ENCODE measurements around the gene PRKCSH. TPM values are rescaled to one million over a fixed set of nuclear protein-coding genes. Genes with fewer than 3 reads are reported as not detected.
"Not testable (repeated sequence)": the region's sequence is repeated elsewhere in the genome, so short reads cannot be mapped to it uniquely, and the experiment has no call there.

The PRKCSH gene
- total RNA-seq, 1 donor from 2014 or later: 190 TPM

DNA sequence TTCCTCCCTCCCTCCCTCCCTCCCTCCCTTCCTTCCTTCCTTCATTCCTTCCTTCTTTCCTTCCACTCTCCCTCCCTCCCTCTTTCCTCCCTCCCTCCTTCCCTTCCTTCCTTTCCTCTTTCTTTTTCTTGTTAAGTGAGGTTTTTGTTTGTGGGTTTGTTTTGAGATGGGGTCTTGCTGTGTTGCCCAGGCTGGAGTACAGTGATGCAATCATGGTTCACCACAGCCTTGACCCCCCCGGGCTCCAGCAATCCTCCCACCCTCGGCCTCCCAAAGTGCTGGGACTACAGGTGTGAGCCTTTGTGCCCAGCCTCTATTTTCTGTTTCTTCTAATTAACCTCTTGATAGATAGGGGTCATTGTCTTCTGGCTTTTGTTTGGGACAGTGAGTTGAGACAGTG is 26.0 kb downstream of the PRKCSH start:
- ATAC-seq: no peak
- no peak for DNase-seq (ENCODE audit: low spot score)
- intact Hi-C loops (cut with DNase I): no loop called here

DNA sequence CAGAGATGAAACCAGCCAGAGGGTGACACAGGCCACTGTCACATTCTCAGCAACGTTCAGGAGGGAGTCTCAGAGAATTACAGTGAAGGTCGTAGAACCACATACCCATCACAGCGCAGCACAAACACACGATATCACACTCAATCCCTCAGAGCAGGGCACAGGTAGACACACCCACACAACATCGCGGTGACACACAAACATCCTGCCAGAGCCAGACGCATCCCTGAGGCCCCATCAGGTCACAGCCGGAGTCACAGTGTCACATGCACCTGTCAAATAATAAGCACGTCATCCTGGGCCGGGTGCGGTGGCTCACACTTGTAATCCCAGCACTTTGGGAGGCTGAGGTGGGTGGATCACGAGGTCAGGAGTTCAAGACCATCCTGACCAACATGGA is 28.0 kb downstream of the PRKCSH start:
- DNase-seq (ENCODE audit: low spot score) (no peak), ATAC-seq (no peak)
- intact Hi-C loops (cut with DNase I): no loop called here

DNA sequence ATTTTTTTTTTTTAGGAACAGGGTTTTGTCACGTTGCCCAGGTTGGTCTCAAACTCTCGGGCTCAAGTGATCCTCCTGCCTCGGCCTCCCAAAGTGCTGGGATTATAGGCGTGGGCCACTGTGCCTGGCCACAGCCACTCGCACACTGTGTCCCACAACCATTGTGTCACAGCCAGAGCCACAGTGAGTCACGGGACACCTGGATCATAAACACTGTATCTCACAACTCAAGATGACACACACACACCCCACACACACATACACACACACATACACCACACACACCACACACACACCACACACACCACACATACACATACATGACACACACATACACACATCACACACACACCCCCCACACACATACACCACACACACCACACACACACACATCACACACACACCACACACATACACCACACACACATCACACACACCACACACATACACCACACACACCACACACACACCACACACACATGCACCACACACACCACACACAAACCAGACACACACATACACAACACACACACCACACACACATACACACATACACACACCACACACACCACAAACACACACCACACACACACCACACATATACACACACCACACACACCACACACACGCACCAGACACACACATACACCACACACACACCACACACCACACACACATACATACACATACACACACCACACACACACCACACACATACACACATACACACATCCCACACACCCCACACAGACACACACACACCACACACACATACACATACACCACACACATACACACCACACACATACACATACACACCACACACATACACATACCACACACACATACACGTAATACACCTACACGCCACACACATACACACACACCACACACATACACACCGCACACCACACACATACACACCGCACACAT is 29.2 kb downstream of the PRKCSH start:
- no peak for DNase-seq (ENCODE audit: low spot score)
- intact Hi-C loops (cut with DNase I): no loop called here
- ATAC-seq: no peak

DNA sequence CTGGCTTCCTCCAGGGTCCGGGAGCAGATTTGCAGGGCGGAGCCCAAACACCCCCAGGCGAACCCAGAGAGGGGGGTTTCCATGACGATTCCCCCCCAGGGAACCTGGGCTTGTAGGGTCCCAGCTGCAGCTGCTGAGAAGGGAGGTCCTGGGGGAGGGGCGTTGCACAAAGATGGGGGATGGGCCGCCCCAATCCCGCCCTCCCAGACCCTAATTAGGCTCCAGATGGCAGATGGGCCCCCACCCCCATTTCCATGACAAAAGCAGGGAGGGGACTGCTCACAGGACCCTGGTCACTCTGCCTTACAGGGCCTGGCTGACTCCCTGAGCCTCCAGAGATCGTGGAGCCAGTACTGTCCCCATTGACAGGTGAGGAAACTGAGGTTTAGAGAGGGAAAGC is 30.2 kb downstream of the PRKCSH start:
- ATAC-seq: no peak
- intact Hi-C loops (cut with DNase I): no loop called here
- DNase-seq (ENCODE audit: low spot score): no peak

DNA sequence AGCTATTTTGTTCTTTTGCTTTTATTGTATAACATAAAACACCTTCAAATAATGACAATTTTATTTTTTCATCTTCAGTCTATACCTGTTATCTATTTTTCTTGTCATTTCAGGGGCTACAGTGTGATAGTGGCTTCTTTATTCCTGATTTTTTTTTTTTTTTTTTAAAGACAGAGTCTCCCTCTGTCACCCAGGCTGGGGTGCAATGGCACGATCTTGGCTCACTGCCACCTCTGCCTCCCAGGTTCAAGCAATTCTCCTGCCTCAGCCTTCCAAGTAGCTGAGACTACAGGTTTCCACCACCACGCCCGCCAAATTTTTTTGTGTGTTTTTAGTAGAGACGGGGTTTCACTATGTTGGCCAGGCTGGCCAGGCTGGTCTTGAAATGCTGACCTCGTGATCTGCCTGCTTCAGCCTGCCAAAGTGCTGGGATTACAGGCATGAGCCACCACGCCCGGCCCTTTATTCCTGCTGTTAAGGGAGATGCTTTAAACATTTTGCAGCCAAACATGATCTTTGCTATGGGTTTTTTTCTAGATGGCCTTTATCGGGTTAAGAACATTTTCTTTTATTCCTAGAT is 32.9 kb downstream of the PRKCSH start:
- DNase-seq (ENCODE audit: low spot score); intact Hi-C loops (cut with DNase I); ATAC-seq: not testable (repeated sequence)

DNA sequence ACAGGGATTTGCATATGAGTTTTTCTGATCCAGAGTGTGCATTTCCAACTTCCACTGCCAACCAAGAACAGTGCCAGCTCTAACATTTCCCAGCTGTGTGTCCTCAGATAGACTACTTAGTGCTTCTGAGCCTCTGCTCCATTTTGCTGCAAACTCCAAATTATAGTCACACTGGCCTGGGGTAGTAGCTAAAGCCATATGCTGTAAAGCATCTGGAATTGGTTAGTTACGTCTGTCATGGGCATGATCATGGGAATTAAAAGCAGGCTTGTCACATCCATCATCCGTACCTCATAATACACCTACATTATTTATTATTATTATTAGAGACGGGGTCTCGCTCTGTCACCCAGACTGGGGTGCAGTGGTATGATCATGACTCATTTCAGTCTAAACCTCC is 38.3 kb downstream of the PRKCSH start:
- intact Hi-C loops (cut with DNase I): no loop called here
- ATAC-seq (no peak), DNase-seq (ENCODE audit: low spot score) (no peak)

DNA sequence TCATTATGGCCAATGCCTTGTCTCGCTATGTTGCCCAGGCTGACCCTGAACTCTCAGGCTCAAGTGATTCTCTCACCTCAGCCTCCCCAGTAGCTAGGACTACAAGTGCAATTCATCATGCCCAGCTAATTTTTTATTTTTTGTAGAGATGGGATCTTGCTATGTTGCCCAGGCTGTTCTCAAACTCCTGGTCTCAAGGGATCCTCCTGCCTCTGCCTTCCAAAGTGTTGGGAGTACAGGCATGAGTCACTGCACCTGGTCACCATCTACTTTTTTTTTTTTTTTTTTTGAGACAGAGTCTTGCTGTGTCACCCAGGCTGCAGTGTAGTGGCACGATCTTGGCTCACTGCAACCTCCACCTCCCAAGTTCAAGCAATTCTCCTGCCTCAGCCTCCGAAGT is 39.9 kb downstream of the PRKCSH start:
- ATAC-seq; intact Hi-C loops (cut with DNase I); DNase-seq (ENCODE audit: low spot score): not testable (repeated sequence)

DNA sequence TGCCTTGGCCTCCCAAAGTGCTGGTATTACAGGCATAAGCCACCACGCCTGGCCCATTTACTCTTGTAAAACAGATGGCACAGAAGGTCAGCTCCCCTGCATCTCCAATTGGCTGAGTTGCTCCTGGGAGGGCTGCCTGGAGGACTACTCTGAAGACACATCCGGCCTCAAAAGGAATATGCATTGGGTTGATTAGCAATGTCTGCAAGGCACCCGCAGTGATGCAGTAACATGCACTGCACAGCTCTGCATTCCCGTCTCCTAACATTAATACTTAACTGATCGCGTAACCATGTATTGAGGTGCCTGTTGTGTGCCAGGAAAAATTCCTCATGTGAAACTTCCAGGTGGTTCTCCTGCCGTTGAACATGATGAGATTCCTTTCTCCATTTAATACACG is 40.4 kb downstream of the PRKCSH start:
- no peak for DNase-seq (ENCODE audit: low spot score)
- intact Hi-C loops (cut with DNase I): no loop called here
- ATAC-seq: no peak

DNA sequence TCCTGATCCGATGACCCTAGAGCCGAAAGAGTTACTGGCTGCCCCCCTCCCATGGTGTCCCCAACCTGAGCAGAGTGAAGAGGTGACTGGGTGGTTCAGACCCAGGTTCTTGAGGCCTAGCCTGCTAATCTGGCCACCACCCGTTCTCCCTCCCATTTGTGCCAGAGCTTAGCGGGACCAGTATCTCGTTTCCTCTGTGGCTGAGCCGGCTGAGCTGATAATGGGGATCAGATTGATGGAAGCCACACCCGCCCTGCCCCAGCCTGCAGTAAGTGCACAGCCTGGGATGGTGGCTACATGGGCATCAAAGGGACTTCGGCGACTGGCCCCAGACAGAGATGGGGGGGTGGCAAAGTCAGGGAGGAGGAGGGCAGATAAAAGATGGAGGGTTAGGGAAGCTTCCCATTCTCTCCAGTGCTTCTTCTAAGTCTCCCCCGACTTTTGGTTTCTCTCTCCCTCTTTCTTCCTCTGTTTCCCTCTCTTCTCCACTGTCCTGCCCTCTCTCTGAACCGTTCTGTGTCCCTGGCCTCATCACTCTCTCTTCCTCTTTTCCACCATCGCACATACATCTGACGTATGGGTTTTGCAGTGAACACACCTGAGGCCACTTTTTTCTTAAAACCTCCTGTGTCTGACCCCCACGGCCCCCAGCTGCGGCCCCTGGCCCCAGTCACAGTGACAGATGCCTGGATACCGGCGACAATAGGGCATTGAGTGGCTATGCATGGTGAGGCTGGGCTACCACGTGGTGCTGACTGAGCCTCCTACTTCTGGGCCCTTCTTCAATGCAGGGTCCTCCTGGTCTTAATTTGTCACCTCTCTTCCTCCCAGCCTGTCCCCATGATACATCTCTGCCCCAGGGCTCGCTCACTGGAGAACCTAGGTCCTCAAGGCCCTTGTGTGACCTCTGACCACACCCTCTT is 43.0 kb downstream of the PRKCSH start:
- no peak for ATAC-seq
- no peak for DNase-seq (ENCODE audit: low spot score)
- intact Hi-C loops (cut with DNase I): no loop called here

DNA sequence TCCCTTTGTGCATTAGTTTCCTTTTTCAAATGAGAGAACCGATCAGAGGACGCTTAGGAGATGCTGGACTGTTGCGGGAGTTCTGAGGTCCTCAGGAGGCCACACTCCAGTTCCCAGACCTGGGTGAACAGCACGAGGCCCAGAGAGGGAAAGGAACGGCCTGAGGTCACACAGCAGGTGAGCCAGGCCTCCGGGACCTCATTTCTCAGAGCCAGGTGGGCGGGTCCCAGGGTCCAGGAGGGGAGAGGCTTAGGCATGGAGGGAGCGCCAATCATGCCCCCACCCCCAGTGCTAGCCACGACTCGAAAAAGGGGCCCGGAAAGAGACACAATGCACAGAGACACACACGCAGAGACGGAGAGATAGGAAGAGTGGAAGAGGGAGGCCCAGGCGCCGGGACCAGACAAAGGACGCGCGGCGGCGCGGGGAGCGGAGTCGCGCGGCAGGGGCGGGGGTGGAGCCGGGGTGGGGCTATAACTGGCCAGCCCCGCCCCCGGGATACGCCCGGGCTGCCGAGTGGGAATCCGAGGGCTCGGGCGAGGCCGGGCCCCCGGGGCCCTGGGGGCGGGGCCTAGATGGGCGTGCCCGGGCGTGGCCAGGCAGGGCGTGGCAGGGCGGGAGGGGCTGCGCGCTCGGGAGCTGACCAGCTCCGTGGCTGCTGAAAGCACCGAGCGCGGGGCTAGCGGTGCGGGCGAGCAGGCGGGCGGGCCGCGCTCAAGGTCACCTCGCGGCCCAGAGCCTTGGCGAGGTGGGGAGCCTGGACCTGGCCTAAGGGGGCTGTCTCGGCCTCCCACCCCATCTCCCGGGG is 43.9 kb downstream of the PRKCSH start:
- intact Hi-C loops (cut with DNase I): no loop called here
- DNase-seq (ENCODE audit: low spot score) (no peak), ATAC-seq (no peak)

DNA sequence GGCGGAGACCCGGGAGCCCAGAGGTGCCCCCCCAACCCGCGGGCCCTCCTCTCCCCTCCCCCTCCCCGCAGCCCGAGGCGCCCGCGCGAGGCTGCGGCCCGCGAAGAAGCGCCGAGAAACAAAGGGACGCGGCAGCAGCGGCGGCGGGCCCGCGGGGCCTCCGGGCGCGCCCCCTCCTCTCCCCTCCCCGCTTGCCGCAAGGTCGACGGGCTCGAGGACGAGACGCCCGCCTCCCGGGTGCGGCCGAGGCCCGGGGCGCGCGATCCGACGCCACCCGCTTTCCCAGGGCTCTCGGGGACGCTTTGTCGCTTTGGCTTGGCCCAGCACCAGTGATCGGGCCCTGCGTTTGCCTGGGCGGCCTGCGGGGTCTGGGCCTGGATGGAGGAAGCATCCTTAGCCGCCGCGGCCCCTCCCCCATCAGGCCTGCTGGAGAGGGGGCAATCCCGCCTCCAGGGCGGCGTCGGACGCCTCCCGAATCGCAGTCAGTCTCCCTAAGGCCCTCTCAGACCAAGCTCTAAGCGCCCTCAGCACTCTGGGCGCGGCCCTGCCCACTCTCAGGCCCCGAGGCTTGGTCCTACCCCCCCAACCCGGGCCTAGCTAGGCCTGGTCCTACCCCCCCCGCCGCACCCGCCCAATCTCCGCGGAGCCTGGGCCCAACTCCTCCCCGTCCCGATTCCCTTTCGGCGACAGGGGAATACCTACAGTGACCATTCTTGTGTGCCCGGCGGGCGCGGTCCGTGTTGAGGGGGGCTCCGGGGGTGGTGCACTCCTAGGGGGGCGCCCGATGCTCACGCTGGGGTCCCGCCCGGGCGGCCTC is 44.7 kb downstream of the PRKCSH start:
- no peak for DNase-seq (ENCODE audit: low spot score)
- no peak for ATAC-seq
- intact Hi-C loops (cut with DNase I): no loop called here

DNA sequence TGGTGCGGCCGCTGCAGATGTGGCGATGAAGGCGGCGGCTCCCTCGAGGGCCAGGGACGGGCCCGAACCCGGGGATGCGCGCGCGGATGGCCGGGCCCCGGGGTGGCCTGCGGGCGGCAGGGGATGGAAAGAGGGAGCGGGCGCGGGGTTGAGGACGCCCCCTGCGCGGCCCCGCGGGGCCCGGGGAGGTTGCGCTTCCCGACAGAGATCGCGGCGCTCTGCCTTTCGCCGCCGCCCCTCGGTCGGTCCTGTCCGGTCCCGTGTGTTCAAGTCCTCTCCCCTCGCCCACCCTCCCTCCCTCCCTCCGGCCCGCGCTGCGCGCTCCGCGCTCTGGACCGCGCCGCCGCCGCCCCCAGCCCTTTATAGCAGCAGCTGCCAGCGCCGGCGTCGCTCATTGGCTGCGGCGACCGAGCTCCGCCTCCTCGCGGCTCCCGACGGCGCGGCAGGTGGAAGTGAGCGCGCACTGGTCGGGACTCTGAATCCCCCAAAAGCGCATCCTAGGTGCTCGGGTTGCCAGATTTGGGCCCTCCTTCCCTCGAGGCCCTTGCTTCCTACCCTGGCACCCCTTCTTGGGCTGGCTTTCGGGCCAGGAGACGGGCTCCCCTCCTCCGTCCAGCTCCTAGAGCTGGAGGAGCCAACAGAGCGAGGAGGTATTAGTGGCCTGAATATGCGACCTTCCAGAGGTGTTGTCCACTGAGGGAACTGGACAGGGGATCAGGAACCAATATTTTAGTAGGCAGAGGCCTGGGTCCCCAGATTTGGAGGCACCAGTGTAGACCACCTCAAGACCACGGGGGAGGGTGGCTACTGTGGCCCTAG is 45.5 kb downstream of the PRKCSH start, which contains the start of gene ELAVL3:
Gene ELAVL3 (minus strand): TSS at position 332 of the 819 bp plus-strand sequence. CDS start 438 bp downstream, outside the sequence.
- ATAC-seq: no peak
- no peak for DNase-seq (ENCODE audit: low spot score)
- intact Hi-C loops (cut with DNase I): no loop called here

DNA sequence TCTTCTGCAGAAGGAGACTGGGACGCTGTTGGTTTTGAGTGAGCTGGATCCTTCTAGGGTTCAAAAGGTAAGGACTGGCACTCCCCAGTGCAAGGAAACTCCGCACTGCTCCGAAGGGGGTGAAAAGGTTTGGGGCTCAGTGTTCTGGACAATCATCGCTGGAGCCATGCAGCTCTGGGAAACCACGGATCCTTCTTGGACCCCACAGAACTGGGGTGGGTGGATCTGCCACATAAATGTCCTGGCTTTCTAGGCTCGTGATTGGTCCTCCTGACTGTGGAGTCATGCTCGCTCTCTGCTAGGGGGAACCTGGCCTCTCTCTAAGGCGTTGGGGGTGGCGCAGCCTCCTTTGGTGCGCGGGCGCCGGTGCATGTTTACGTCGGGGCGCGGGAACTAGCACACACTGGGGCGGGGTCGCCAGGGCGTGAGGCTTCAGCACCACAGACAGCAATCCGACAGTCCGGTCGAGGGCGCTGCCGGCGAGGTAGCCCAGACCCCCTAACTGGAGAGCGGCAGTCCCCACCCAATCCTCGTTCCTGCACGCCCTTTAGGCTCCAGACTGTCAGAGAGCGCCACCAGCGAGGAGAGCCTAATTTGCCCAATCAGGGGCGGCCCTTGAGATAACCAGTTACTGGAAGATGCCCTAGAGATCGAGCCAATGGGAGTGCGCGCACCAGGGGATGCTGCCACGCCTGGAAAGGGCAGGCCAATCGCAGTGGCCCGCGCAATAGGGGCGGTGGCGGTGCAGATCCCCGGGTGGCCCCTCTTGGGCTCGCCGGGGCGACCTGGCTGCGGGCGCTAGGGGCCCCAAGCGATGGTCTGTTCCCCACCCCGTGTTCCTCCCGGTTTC is 46.3 kb downstream of the PRKCSH start:
- intact Hi-C loops (cut with DNase I): no loop called here
- peak; percentile 69 for DNase-seq (ENCODE audit: low spot score)
- ATAC-seq: peak; percentile 63

DNA sequence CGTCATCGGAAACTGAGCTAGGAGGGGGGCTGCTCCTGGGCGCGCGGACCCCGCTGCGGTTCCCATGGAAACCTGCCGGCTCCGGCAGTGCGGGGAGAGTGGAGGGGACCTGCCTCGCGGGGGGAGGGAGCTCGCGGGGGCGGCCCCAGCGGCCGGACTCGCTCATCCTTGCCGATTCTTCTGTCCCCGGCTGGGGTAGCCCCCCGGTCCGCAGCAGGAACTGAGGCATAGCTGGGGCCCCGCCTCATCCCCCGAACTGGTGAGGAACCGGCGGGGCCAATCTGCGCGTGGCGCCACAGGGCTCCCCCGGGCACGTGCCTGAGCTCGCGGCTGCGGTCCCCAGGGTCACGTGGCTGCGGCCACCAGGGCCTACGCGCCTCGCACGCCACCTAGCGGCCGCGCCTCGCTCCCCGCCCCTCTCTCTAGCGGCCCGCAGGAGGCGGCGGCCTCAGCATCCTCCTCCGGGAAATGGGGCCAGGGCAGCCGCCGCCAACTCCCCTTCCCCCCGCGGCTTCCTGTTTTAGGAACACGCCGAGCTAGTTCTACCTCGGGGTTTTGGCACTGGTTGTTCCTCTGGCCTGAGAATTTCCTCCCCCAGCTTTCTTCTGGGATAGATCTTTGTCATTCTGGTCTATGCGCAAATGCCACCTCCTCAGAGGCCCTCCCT is 47.1 kb downstream of the PRKCSH start:
- intact Hi-C loops (cut with DNase I): no loop called here
- DNase-seq (ENCODE audit: low spot score): peak; percentile 86
- peak; percentile 88 for ATAC-seq

DNA sequence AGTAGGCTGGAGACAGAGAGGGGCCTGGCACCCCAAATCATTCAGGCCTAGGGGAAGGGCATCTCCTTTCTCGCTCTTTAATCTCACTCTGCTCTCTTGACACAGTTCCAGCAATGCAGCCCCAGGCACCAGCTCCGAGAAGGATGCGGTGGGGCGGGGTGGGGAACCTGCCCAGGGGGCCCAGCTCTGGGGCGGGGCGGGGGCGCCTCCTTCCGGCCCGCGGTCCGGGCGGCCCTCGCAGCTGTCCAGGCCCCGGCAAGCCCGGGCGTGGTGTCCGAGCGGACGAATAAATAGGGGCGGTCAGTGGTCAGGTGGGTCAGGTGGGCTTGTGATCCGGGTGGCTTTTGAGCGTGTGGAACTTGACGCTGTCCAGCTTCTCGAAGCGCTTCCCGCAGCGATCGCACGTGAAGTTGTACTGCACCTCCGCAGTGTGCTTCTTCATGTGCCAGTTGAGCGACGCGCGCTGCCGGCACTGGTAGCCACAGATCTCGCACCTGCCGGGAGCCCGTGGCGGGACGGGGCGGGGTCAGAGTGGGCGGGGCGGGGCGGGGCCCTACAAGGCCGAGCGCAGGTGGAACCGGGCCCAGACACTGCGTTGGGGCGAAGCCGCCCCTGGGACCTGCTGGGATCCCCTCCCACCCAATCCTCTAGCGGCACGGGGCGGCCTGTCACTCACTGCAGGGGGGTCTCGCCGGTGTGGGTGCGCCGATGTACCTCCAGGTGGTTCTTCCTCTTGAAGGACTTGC is 48.1 kb downstream of the PRKCSH start:
- DNase-seq (ENCODE audit: low spot score): no peak
- intact Hi-C loops (cut with DNase I): no loop called here
- ATAC-seq: no peak
